GM23338 (cell line): ENCODE measurements around the gene FILIP1.

Source experiments
- CREB1 ChIP-seq: fragments of 250-450 bp; sonication (Bioruptor Pico); IDR thresholded peaks from 2 replicates; pipeline ENCODE4 v1.5.0; 2020; ENCODE audit warnings: low read depth, mild to moderate bottlenecking, moderate library complexity
- CTCF ChIP-seq, 2 experiments: fragments of 200-600 bp in 1 of 2; sonication (generic) in 1 of 2; conservative IDR thresholded peaks; 2 replicates each; pipeline versions ENCODE4 v1.5.1 to v1.6.1; 2016 to 2017; ENCODE audit warnings: antibody characterized with exemption in 2 of 2, low read depth in 2 of 2, mild to moderate bottlenecking in 2 of 2, moderate library complexity in 1 of 2
- ETS1 ChIP-seq: IDR thresholded peaks from 2 replicates; pipeline ENCODE4 v1.6.1; 2016; ENCODE audit warnings: antibody characterized with exemption
- EZH2 ChIP-seq: fragments of 200-600 bp; sonication (generic); IDR thresholded peaks from one replicate; pipeline ENCODE4 v1.8.0; 2017; ENCODE audit warnings: antibody characterized with exemption, mild to moderate bottlenecking, low read depth; ENCODE audit not compliant: unreplicated experiment
- EZH2phosphoT487 ChIP-seq: fragments of 200-600 bp; sonication (generic); IDR thresholded peaks from one replicate; pipeline ENCODE4 v1.8.1; 2018; ENCODE audit warnings: antibody characterized with exemption; ENCODE audit not compliant: unreplicated experiment
- JUNB ChIP-seq: IDR thresholded peaks from one replicate; pipeline ENCODE4 v1.6.1; 2016; ENCODE audit warnings: antibody characterized with exemption; ENCODE audit not compliant: unreplicated experiment
- NANOG ChIP-seq: IDR thresholded peaks from 2 replicates; pipeline ENCODE4 v1.6.1; 2016; ENCODE audit warnings: antibody characterized with exemption, borderline replicate concordance
- POLR2AphosphoS5 ChIP-seq: IDR thresholded peaks from 2 replicates; pipeline ENCODE4 v1.6.1; 2016; ENCODE audit warnings: antibody characterized with exemption, low read depth
- REST ChIP-seq: IDR thresholded peaks from one replicate; pipeline ENCODE4 v1.6.1; 2018; ENCODE audit warnings: antibody characterized with exemption; ENCODE audit not compliant: unreplicated experiment
- ZNF114 ChIP-seq: fragments of 250-450 bp; sonication (Bioruptor Pico); IDR thresholded peaks from 2 replicates; pipeline ENCODE4 v1.5.0; 2020; ENCODE audit warnings: mild to moderate bottlenecking, moderate library complexity

GRCh38 chr6:75524322-75524972 lies 30.8 kb upstream of the FILIP1 start:
- no peak for TF ChIP-seq CTCF (conservative IDR thresholded peaks at IDR 0.05; ENCODE audit: low read depth in 2 of 2)
- no peak for TF ChIP-seq EZH2
- no peak for TF ChIP-seq JUNB
- TF ChIP-seq REST = no peak
- TF ChIP-seq EZH2phosphoT487 = no peak
- no peak for TF ChIP-seq POLR2AphosphoS5
- no peak for TF ChIP-seq ZNF114 (CRISPR knock-in tag)
- TF ChIP-seq CREB1 (CRISPR knock-in tag) = no peak
- no peak for TF ChIP-seq ETS1
- TF ChIP-seq NANOG = no peak
